Measurements from ENCODE around the gene IQGAP2.

The IQGAP2 gene

GRCh38 chr5:76751291-76751690, 348.2 kb downstream of the IQGAP2 start:
- no peak for TF ChIP-seq MAX (IDR thresholded peaks at IDR 0.05)
- TF ChIP-seq NFIC (IDR thresholded peaks at IDR 0.05): no peak
- TF ChIP-seq EP300 (IDR thresholded peaks at IDR 0.05; ENCODE audit: borderline replicate concordance): no peak
- TF ChIP-seq TCF12 (IDR thresholded peaks at IDR 0.05; ENCODE audit: low read depth): no peak
- no peak for TF ChIP-seq EGR1 (IDR thresholded peaks at IDR 0.05)
- TF ChIP-seq RAD21 (IDR thresholded peaks at IDR 0.05; ENCODE audit: low read depth): no peak
- TF ChIP-seq CEBPB (IDR thresholded peaks at IDR 0.05): no peak
- no peak for TF ChIP-seq ZBTB7A (IDR thresholded peaks at IDR 0.05; ENCODE audit: low read depth)

GRCh38 chr5:76754668-76755078, 351.6 kb downstream of the IQGAP2 start:
- no peak for TF ChIP-seq RAD21 (IDR thresholded peaks at IDR 0.05; ENCODE audit: low read depth)
- TF ChIP-seq TCF12 (IDR thresholded peaks at IDR 0.05; ENCODE audit: low read depth): no peak
- TF ChIP-seq, protein P1, sequence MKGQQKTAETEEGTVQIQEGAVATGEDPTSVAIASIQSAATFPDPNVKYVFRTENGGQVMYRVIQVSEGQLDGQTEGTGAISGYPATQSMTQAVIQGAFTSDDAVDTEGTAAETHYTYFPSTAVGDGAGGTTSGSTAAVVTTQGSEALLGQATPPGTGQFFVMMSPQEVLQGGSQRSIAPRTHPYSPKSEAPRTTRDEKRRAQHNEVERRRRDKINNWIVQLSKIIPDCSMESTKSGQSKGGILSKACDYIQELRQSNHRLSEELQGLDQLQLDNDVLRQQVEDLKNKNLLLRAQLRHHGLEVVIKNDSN (IDR thresholded peaks at IDR 0.05): no peak
- no peak for TF ChIP-seq CREB1 (IDR thresholded peaks at IDR 0.05; ENCODE audit: low read depth)
- no peak for TF ChIP-seq TAF1 (IDR thresholded peaks at IDR 0.05; ENCODE audit: low read depth)
- no peak for TF ChIP-seq EGR1 (IDR thresholded peaks at IDR 0.05)
- no peak for TF ChIP-seq MAX (IDR thresholded peaks at IDR 0.05)
- TF ChIP-seq EP300 (IDR thresholded peaks at IDR 0.05; ENCODE audit: borderline replicate concordance): no peak
- TF ChIP-seq TEAD4 (IDR thresholded peaks at IDR 0.05): no peak
- TF ChIP-seq NFIC (IDR thresholded peaks at IDR 0.05): no peak

- no peak for TF ChIP-seq FOXM1 (IDR thresholded peaks at IDR 0.05; ENCODE audit: borderline replicate concordance, low read depth)
- no peak for TF ChIP-seq CEBPB (IDR thresholded peaks at IDR 0.05)
- TF ChIP-seq TAF1 (IDR thresholded peaks at IDR 0.05; ENCODE audit: low read depth): no peak
- no peak for TF ChIP-seq CREB1 (IDR thresholded peaks at IDR 0.05; ENCODE audit: low read depth)
- no peak for TF ChIP-seq TEAD4 (IDR thresholded peaks at IDR 0.05)
- no peak for TF ChIP-seq TCF12 (IDR thresholded peaks at IDR 0.05; ENCODE audit: low read depth)
- TF ChIP-seq, protein P1 (IDR thresholded peaks at IDR 0.05): no peak
- no peak for TF ChIP-seq ZBTB7A (IDR thresholded peaks at IDR 0.05; ENCODE audit: low read depth)
- no peak for TF ChIP-seq MAX (IDR thresholded peaks at IDR 0.05)
These were observed 352.9 kb downstream of the IQGAP2 start for GRCh38 chr5:76755779-76756637.

DNA sequence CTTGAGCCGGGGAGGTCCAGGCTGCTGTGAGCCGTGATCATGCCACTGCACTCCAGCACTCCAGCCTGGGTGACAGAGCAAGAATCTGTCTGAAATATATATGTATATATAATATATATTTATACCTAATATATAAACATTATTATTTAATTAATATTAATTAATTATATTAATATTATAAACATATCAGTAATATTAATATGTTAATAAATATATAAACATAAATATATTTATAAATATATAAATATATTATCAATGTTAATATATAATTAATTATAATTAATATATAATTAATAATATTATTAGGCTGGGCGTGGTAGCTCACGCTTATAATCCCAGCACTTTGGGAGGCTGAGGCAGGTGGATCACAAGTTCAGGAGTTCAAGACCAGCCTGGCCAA, 354.0 kb downstream of the IQGAP2 start:
- TF ChIP-seq MAX (IDR thresholded peaks at IDR 0.05) (no peak), ZBTB7A (IDR thresholded peaks at IDR 0.05; ENCODE audit: low read depth) (no peak), TCF12 (IDR thresholded peaks at IDR 0.05; ENCODE audit: low read depth) (no peak), TAF1 (IDR thresholded peaks at IDR 0.05; ENCODE audit: low read depth) (no peak), CREB1 (IDR thresholded peaks at IDR 0.05; ENCODE audit: low read depth) (no peak), NFIC (IDR thresholded peaks at IDR 0.05) (no peak), EGR1 (IDR thresholded peaks at IDR 0.05) (no peak), YY1 (IDR thresholded peaks at IDR 0.05; ENCODE audit: low read depth) (no peak), EP300 (IDR thresholded peaks at IDR 0.05; ENCODE audit: borderline replicate concordance) (no peak), CEBPB (IDR thresholded peaks at IDR 0.05) (no peak), FOXM1 (IDR thresholded peaks at IDR 0.05; ENCODE audit: borderline replicate concordance, low read depth) (no peak), RAD21 (IDR thresholded peaks at IDR 0.05; ENCODE audit: low read depth) (no peak), TEAD4 (IDR thresholded peaks at IDR 0.05) (no peak)
- TF ChIP-seq, protein P2, sequence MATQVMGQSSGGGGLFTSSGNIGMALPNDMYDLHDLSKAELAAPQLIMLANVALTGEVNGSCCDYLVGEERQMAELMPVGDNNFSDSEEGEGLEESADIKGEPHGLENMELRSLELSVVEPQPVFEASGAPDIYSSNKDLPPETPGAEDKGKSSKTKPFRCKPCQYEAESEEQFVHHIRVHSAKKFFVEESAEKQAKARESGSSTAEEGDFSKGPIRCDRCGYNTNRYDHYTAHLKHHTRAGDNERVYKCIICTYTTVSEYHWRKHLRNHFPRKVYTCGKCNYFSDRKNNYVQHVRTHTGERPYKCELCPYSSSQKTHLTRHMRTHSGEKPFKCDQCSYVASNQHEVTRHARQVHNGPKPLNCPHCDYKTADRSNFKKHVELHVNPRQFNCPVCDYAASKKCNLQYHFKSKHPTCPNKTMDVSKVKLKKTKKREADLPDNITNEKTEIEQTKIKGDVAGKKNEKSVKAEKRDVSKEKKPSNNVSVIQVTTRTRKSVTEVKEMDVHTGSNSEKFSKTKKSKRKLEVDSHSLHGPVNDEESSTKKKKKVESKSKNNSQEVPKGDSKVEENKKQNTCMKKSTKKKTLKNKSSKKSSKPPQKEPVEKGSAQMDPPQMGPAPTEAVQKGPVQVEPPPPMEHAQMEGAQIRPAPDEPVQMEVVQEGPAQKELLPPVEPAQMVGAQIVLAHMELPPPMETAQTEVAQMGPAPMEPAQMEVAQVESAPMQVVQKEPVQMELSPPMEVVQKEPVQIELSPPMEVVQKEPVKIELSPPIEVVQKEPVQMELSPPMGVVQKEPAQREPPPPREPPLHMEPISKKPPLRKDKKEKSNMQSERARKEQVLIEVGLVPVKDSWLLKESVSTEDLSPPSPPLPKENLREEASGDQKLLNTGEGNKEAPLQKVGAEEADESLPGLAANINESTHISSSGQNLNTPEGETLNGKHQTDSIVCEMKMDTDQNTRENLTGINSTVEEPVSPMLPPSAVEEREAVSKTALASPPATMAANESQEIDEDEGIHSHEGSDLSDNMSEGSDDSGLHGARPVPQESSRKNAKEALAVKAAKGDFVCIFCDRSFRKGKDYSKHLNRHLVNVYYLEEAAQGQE (IDR thresholded peaks at IDR 0.05; ENCODE audit: low read depth): no peak
- TF ChIP-seq, protein P1 (IDR thresholded peaks at IDR 0.05): no peak
